OCI-LY3 (cell line): Measurements from ENCODE around the gene PIP4K2C.
"Not testable (repeated sequence)": the region's sequence is repeated elsewhere in the genome, so short reads cannot be mapped to it uniquely, and the experiment has no call there.

ENCODE experiments used
- H2AFZ ChIP-seq: fragments of 200-600, 300-600 bp; shearing (Covaris generic); 2 replicates; pipeline ENCODE4 v1.6.0; 2014; ENCODE audit warnings: antibody characterized with exemption, low read depth, low read length
- H3K27ac ChIP-seq: fragments of 200-600, 300-600 bp; sonication (generic); 2 replicates; pipeline ENCODE4 v1.5.1; 2014; ENCODE audit warnings: mild to moderate bottlenecking, low read length, moderate library complexity, mixed read lengths
- H3K27me3 ChIP-seq: fragments of 200-600, 300-600 bp; sonication (generic); 2 replicates; pipeline ENCODE4 v1.6.1; 2014; ENCODE audit warnings: low read depth, low read length, mixed read lengths
- H3K36me3 ChIP-seq: fragments of 200-600, 300-600 bp; sonication (generic); replicated peaks from 2 replicates; pipeline ENCODE3; 2014; ENCODE audit warnings: low read depth, low read length, mixed read lengths
- H3K4me1 ChIP-seq: fragments of 300-600, 200-600 bp; sonication (generic); 2 replicates; pipeline ENCODE4 v1.6.1; 2014; ENCODE audit warnings: low read length, mixed read lengths
- H3K4me2 ChIP-seq: fragments of 200-600, 300-600 bp; sonication (generic); 2 replicates; pipeline ENCODE4 v1.6.1; 2014; ENCODE audit warnings: low read length, mixed read lengths
- H3K4me3 ChIP-seq: fragments of 300-600, 200-600 bp; sonication (generic); 2 replicates; pipeline ENCODE4 v1.5.1; 2014; ENCODE audit warnings: antibody characterized with exemption, mild to moderate bottlenecking, low read length, moderate library complexity
- H3K79me2 ChIP-seq: fragments of 300-600, 200-600 bp; shearing (Covaris generic); 2 replicates; pipeline ENCODE4 v1.6.1; 2014; ENCODE audit warnings: mild to moderate bottlenecking, low read length, mixed read lengths
- H3K9ac ChIP-seq: fragments of 300-600, 200-600 bp; shearing (Covaris generic); 2 replicates; pipeline ENCODE4 v1.6.0; 2014; ENCODE audit warnings: mild to moderate bottlenecking, low read length, moderate library complexity
- H3K9me3 ChIP-seq: fragments of 200-600, 300-600 bp; shearing (Covaris generic); 2 replicates; pipeline ENCODE4 v1.6.1; 2014; ENCODE audit warnings: low read length, mixed read lengths; ENCODE audit not compliant: insufficient read depth
- H4K20me1 ChIP-seq: fragments of 200-600, 300-600 bp; sonication (generic); 2 replicates; pipeline ENCODE4 v1.6.1; 2016; ENCODE audit warnings: low read length, mixed read lengths; ENCODE audit not compliant: insufficient read depth
- EZH2phosphoT487 ChIP-seq: fragments of 200-600 bp; shearing (Covaris generic); IDR thresholded peaks from 2 replicates; pipeline ENCODE4 v1.6.1; 2018; ENCODE audit warnings: antibody characterized with exemption, mixed run types, low read depth
- TF ChIP-seq, protein P1 (sequence below): fragments of 200-600, 300-600 bp; sonication (generic); IDR thresholded peaks from 2 replicates; pipeline ENCODE4 v1.5.1; 2014; ENCODE audit warnings: antibody characterized with exemption, low read length, low read depth

Gene PIP4K2C

DNA sequence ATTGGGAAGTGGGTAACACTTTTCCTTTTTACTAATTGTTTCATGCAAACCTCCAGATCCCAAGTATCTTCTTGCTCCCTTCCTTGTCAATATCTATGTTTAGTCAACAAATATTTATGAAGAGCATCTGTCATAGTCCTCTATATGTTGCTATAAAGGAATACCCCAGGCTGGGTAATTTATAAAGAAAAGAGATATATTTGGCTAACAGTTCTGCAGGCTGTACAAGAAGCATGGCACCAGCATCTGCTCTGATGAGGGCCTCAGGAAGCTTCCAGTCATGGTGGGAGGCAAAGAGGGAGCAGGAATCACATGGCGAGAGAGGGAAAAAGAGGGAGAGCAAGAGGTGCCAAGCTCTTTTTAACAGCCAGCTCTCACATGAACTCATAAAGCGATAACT is 36.5 kb upstream of the PIP4K2C start:
- no peaks in the 10 kb centered on the region for H3K4me1 ChIP-seq
- H3K79me2 ChIP-seq: no peaks in the 10 kb centered on the region

DNA sequence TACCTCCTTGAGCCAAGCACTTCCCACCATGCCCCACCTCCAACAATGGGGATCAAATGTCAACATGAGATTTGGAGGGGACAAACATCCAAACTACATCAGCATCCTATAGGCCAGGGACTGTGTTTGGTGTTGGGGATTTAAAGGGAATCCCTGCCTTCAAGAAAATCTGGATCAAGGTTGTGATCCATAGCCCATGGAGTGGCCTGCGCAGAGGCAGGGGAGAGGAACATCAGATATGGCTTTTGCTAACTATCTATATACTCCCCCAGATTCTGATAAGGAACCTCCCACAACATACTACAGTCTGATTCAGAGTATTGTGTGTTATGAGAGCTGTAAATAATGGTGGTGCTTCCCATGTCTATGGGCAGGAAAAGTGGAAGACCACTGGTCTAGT is 36.1 kb upstream of the PIP4K2C start:
- no peak overlapping the region for H2AFZ ChIP-seq
- H3K79me2 ChIP-seq: no peaks in the 10 kb centered on the region

More for the DNA sequence above, 36.5 kb upstream of the PIP4K2C start:
- H2AFZ ChIP-seq: no peak overlapping the region
- H3K9me3 ChIP-seq: no peaks in the 10 kb centered on the region
- TF ChIP-seq, protein P1, sequence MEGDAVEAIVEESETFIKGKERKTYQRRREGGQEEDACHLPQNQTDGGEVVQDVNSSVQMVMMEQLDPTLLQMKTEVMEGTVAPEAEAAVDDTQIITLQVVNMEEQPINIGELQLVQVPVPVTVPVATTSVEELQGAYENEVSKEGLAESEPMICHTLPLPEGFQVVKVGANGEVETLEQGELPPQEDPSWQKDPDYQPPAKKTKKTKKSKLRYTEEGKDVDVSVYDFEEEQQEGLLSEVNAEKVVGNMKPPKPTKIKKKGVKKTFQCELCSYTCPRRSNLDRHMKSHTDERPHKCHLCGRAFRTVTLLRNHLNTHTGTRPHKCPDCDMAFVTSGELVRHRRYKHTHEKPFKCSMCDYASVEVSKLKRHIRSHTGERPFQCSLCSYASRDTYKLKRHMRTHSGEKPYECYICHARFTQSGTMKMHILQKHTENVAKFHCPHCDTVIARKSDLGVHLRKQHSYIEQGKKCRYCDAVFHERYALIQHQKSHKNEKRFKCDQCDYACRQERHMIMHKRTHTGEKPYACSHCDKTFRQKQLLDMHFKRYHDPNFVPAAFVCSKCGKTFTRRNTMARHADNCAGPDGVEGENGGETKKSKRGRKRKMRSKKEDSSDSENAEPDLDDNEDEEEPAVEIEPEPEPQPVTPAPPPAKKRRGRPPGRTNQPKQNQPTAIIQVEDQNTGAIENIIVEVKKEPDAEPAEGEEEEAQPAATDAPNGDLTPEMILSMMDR: no peak
- TF ChIP-seq EZH2phosphoT487: no peak
- H3K27me3 ChIP-seq: no peaks in the 10 kb centered on the region
- H3K27ac ChIP-seq: no peak overlapping the region
- H3K36me3 ChIP-seq: no peaks in the 10 kb centered on the region
- no peak overlapping the region for H3K9ac ChIP-seq
- no peaks in the 10 kb centered on the region for H4K20me1 ChIP-seq
- H3K4me2 ChIP-seq: no peak overlapping the region
- H3K4me3 ChIP-seq: no peak overlapping the region

DNA sequence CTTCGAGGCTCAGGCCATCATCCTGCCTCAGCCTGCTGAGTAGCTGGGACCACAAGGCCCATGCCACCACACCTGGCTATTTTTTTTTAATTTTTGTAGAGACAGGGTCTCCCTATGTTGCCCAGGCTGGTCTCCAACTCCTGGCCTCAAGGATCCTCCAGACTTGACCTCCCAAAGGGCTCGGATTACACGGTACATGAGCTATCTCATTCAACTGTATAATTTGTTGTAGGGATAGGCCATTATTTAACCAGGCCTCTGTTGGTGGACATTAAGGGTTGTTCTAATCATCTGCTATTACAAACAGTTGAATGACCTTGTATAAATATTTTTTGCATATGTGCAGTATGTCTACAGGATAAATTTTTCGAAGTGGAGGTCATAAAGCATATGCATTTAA is 32.1 kb upstream of the PIP4K2C start:
- Histone ChIP-seq H3K79me2 (no peaks in the 10 kb centered on the region), H3K9ac (no peak overlapping the region), H2AFZ (no peak overlapping the region), H4K20me1 (no peaks in the 10 kb centered on the region), H3K4me3 (no peak overlapping the region), H3K27me3 (peaks cover 12% of the 10 kb centered on the region; the same call in 1 of the 2 replicates), H3K27ac (no peak overlapping the region), H3K4me1 (no peaks in the 10 kb centered on the region), H3K9me3 (no peaks in the 10 kb centered on the region), H3K36me3 (no peaks in the 10 kb centered on the region), H3K4me2 (no peak overlapping the region)
- no peak for TF ChIP-seq EZH2phosphoT487
- TF ChIP-seq, protein P1: no peak

More for the DNA sequence above, 36.1 kb upstream of the PIP4K2C start:
- Histone ChIP-seq H3K9ac (no peak overlapping the region), H3K36me3 (no peaks in the 10 kb centered on the region), H4K20me1 (no peaks in the 10 kb centered on the region), H3K27me3 (no peaks in the 10 kb centered on the region), H3K4me1 (no peaks in the 10 kb centered on the region), H3K4me3 (no peak overlapping the region), H3K4me2 (no peak overlapping the region), H3K27ac (no peak overlapping the region), H3K9me3 (no peaks in the 10 kb centered on the region)
- no peak for TF ChIP-seq EZH2phosphoT487
- TF ChIP-seq, protein P1: no peak

DNA sequence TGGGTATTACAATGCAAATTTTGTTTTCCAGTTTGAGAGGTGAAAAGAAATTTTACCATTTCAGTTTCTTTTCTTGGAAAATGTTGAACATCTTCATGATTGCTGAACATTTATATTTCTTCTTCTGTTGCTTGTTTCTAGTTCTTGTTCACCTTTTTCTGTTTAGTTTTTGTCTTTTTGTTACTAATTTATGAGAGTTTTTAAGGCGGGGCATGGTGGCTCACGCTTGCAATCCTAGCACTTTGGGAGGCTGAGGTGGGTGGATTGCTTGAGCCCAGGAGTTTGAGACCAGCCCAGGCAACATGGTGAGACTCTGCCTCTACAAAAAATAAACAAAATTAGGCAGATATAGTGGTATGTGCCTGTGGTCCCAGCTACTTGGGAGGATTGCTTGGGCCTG is 30.5 kb upstream of the PIP4K2C start:
- Histone ChIP-seq H3K9ac (no peak overlapping the region), H4K20me1 (no peaks in the 10 kb centered on the region), H3K9me3 (no peaks in the 10 kb centered on the region), H3K4me3 (no peak overlapping the region), H3K4me1 (no peaks in the 10 kb centered on the region), H3K4me2 (no peak overlapping the region), H3K79me2 (no peaks in the 10 kb centered on the region), H3K27ac (no peak overlapping the region), H2AFZ (no peak overlapping the region), H3K27me3 (peaks cover 22% of the 10 kb centered on the region; the same call in 1 of the 2 replicates), H3K36me3 (no peaks in the 10 kb centered on the region)
- no peak for TF ChIP-seq EZH2phosphoT487
- TF ChIP-seq, protein P1: no peak

DNA sequence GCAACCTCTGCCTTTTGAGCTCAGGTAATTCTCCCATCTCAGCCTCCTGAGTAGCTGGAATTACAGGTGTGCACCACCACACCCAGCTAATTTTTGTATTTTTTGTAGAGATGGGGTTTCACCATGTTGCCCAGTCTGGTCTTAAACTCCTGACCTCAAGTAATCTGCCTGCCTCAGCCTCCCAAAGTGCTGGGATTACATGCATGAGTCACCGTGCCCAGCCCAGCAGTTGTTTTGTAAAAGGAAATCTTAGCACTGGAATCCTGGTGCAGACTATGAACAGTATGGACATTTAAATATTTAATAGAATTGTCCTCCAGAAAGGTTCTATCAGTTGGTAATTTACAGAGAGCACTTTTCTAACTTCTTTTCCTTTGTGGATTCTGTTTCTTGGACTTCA is 29.9 kb upstream of the PIP4K2C start:
- not testable (repeated sequence) for H3K4me2 ChIP-seq, H4K20me1 ChIP-seq, H3K79me2 ChIP-seq, H3K4me1 ChIP-seq, H3K4me3 ChIP-seq, H2AFZ ChIP-seq, H3K27ac ChIP-seq, H3K9me3 ChIP-seq, H3K9ac ChIP-seq, H3K36me3 ChIP-seq
- peaks cover 22% of the 10 kb centered on the region; the same call in 1 of the 2 replicates for H3K27me3 ChIP-seq
